HEK293 (cell line): ENCODE data around the gene EPHA4.

ENCODE experiments used
- CTCF ChIA-PET: fragments of 350-600 bp; formaldehyde crosslinking; extraction: SDS; loops from one replicate; lab custom pipeline; 2021; ENCODE audit warnings: antibody characterized with exemption; lab: Yijun Ruan, JAX
- POLR2A ChIA-PET: fragments of 300-600 bp; formaldehyde crosslinking; extraction: SDS; loops from one replicate; lab custom pipeline; 2020; ENCODE audit warnings: antibody characterized with exemption, inconsistent platforms; lab: Yijun Ruan, JAX
- H3K27ac ChIP-seq: fragments of 200-500 bp; sonication (Bioruptor generic); 2 replicates; pipeline ENCODE4 v1.5.1; 2014; ENCODE audit warnings: low read depth, low read length, control low read depth, inconsistent platforms; ENCODE audit errors: extremely low read depth
- H3K36me3 ChIP-seq, 2 experiments: fragments of 200-500 bp in 1 of 2; sonication (Bioruptor generic) in 1 of 2; 1 replicate in 1 of 2; 2 replicates in 1 of 2; pipeline ENCODE4 v1.5.1; 2014 to 2017; ENCODE audit warnings: inconsistent platforms in 2 of 2, low read length in 2 of 2; ENCODE audit not compliant: control insufficient read depth in 2 of 2, insufficient read depth in 1 of 2
- H3K4me1 ChIP-seq: fragments of 200-500 bp; sonication (Bioruptor generic); 2 replicates; pipeline ENCODE4 v1.5.1; 2014; ENCODE audit warnings: mild to moderate bottlenecking, low read length, inconsistent platforms; ENCODE audit not compliant: control insufficient read depth, insufficient read depth
- H3K4me3 ChIP-seq: 2 replicates; pipeline ENCODE4 v1.5.1; 2011; ENCODE audit warnings: low read depth, mild to moderate bottlenecking, control low read depth, low read length, moderate library complexity
- H3K9me3 ChIP-seq: fragments of 200-500 bp; sonication (Bioruptor generic); 2 replicates; pipeline ENCODE4 v1.5.1; 2014; ENCODE audit warnings: low read depth, low read length, inconsistent platforms; ENCODE audit not compliant: control insufficient read depth, insufficient read depth
- BCL6B ChIP-seq: fragments of 450-650 bp; formaldehyde crosslinking; IDR thresholded peaks from 2 replicates; pipeline ENCODE4 v1.5.1; 2017; ENCODE audit warnings: missing biosample characterization, missing genetic modification characterization
- KLF16 ChIP-seq: fragments of 450-650 bp; formaldehyde crosslinking; IDR thresholded peaks from 2 replicates; pipeline ENCODE4 v1.5.1; 2017; ENCODE audit warnings: missing biosample characterization, missing genetic modification characterization
- PRDM10 ChIP-seq: fragments of 450-650 bp; formaldehyde crosslinking; IDR thresholded peaks from 2 replicates; pipeline ENCODE4 v1.5.1; 2016; ENCODE audit warnings: missing biosample characterization, missing genetic modification characterization
- PRDM4 ChIP-seq: fragments of 450-650 bp; formaldehyde crosslinking; IDR thresholded peaks from 2 replicates; pipeline ENCODE4 v1.5.1; 2017; ENCODE audit warnings: missing biosample characterization, missing genetic modification characterization
- SP2 ChIP-seq: fragments of 450-650 bp; formaldehyde crosslinking; IDR thresholded peaks from 2 replicates; pipeline ENCODE4 v1.5.1; 2016; ENCODE audit warnings: missing biosample characterization, missing genetic modification characterization
- SP3 ChIP-seq: fragments of 450-650 bp; formaldehyde crosslinking; IDR thresholded peaks from 2 replicates; pipeline ENCODE4 v1.5.1; 2016; ENCODE audit warnings: missing biosample characterization, missing genetic modification characterization
- TRIM28 ChIP-seq: IDR thresholded peaks from 2 replicates; pipeline ENCODE4 v1.6.1; 2011; ENCODE audit warnings: low read length, control low read depth, borderline replicate concordance
- ZEB2 ChIP-seq: fragments of 450-650 bp; formaldehyde crosslinking; IDR thresholded peaks from 2 replicates; pipeline ENCODE4 v1.5.1; 2016; ENCODE audit warnings: missing biosample characterization, missing genetic modification characterization
- ZNF112 ChIP-seq: fragments of 450-650 bp; formaldehyde crosslinking; IDR thresholded peaks from 2 replicates; pipeline ENCODE4 v1.5.0; 2017; ENCODE audit warnings: missing biosample characterization, missing genetic modification characterization
- ZNF266 ChIP-seq: fragments of 450-650 bp; formaldehyde crosslinking; IDR thresholded peaks from 2 replicates; pipeline ENCODE4 v1.5.1; 2016; ENCODE audit warnings: missing biosample characterization, missing genetic modification characterization, low read depth
- ZNF433 ChIP-seq: fragments of 450-650 bp; formaldehyde crosslinking; IDR thresholded peaks from 2 replicates; pipeline ENCODE4 v1.5.1; 2016; ENCODE audit warnings: missing biosample characterization, missing genetic modification characterization, low read depth
- ZNF514 ChIP-seq: fragments of 450-650 bp; formaldehyde crosslinking; IDR thresholded peaks from 2 replicates; pipeline ENCODE4 v1.5.1; 2016; ENCODE audit warnings: missing biosample characterization, missing genetic modification characterization
- ZNF521 ChIP-seq: fragments of 450-650 bp; formaldehyde crosslinking; IDR thresholded peaks from 2 replicates; pipeline ENCODE4 v1.5.1; 2017; ENCODE audit warnings: missing biosample characterization, mild to moderate bottlenecking, missing genetic modification characterization
- ZNF549 ChIP-seq: fragments of 450-650 bp; IDR thresholded peaks from 2 replicates; pipeline ENCODE4 v1.5.1; 2018; ENCODE audit warnings: missing biosample characterization, missing genetic modification characterization, mild to moderate bottlenecking, inconsistent platforms, moderate library complexity
- ZNF561 ChIP-seq: fragments of 450-650 bp; IDR thresholded peaks from 2 replicates; pipeline ENCODE4 v1.5.1; 2018; ENCODE audit warnings: missing biosample characterization, missing genetic modification characterization, borderline replicate concordance
- ZNF585B ChIP-seq: fragments of 450-650 bp; formaldehyde crosslinking; IDR thresholded peaks from 2 replicates; pipeline ENCODE4 v1.5.1; 2016; ENCODE audit warnings: missing biosample characterization, missing genetic modification characterization
- ZNF629 ChIP-seq: fragments of 450-650 bp; formaldehyde crosslinking; IDR thresholded peaks from 2 replicates; pipeline ENCODE4 v1.5.1; 2017; ENCODE audit warnings: missing biosample characterization, missing genetic modification characterization
- ZNF664 ChIP-seq: fragments of 450-650 bp; formaldehyde crosslinking; IDR thresholded peaks from 2 replicates; pipeline ENCODE4 v1.5.1; 2016; ENCODE audit warnings: missing biosample characterization, missing genetic modification characterization
- ZNF670 ChIP-seq: fragments of 450-650 bp; formaldehyde crosslinking; IDR thresholded peaks from 2 replicates; pipeline ENCODE4 v1.5.1; 2016; ENCODE audit warnings: missing biosample characterization, missing genetic modification characterization, low read depth
- ZNF777 ChIP-seq: fragments of 450-650 bp; formaldehyde crosslinking; IDR thresholded peaks from 2 replicates; pipeline ENCODE4 v1.5.1; 2017; ENCODE audit warnings: missing biosample characterization, missing genetic modification characterization, borderline replicate concordance
- ZNF785 ChIP-seq: fragments of 450-650 bp; formaldehyde crosslinking; IDR thresholded peaks from 2 replicates; pipeline ENCODE4 v1.5.1; 2016; ENCODE audit warnings: missing biosample characterization, missing genetic modification characterization

The EPHA4 gene

GRCh38 chr2:221572219-221572820 is at the start of gene EPHA4 (continued):
- peak; percentile 41; the same call in 1 of the 2 replicates for TF ChIP-seq SP3 (tag by site-specific recombination)
- TF ChIP-seq ZNF777 (tag by site-specific recombination): peak; percentile 56; the same call in 1 of the 2 replicates

- H3K9me3 ChIP-seq: no peaks in the 10 kb centered on the region
- no peak overlapping the region for H3K27ac ChIP-seq
- POLR2A ChIA-PET: no interaction called here
- TF ChIP-seq BCL6B (tag by site-specific recombination): no peak
- no peaks in the 10 kb centered on the region for H3K36me3 ChIP-seq
- no peak overlapping the region for H3K4me3 ChIP-seq
- CTCF ChIA-PET: no interaction called here
- H3K4me1 ChIP-seq: no peaks in the 10 kb centered on the region
These were observed 45.9 kb upstream of the EPHA4 start for GRCh38 chr2:221618007-221618406.

- ChIA-PET POLR2A (no interaction called here), CTCF (no interaction called here)
- no peak overlapping the region for H3K4me3 ChIP-seq
These were observed 44.5 kb upstream of the EPHA4 start for GRCh38 chr2:221616561-221616960.

More at GRCh38 chr2:221616561-221616960, 44.5 kb upstream of the EPHA4 start:
- H3K4me1 ChIP-seq: no peaks in the 10 kb centered on the region
- TF ChIP-seq SP2: no peak
- no peak for TF ChIP-seq ZNF785
- no peak for TF ChIP-seq ZNF266 (tag by site-specific recombination)
- no peak for TF ChIP-seq ZNF664
- no peak for TF ChIP-seq TRIM28
- no peak for TF ChIP-seq PRDM4 (tag by site-specific recombination)
- TF ChIP-seq ZEB2 (tag by site-specific recombination): no peak
- TF ChIP-seq ZNF549: no peak
- TF ChIP-seq ZNF629 (tag by site-specific recombination): no peak
- no peak for TF ChIP-seq KLF16 (tag by site-specific recombination)
- TF ChIP-seq ZNF585B (tag by site-specific recombination): no peak
- no peak for TF ChIP-seq ZNF521 (tag by site-specific recombination)
- TF ChIP-seq ZNF670 (tag by site-specific recombination): no peak
- no peak for TF ChIP-seq ZNF433 (tag by site-specific recombination)
- TF ChIP-seq PRDM10 (tag by site-specific recombination): no peak
- TF ChIP-seq ZNF561 (tag by site-specific recombination): no peak
- TF ChIP-seq ZNF514 (tag by site-specific recombination): no peak
- TF ChIP-seq ZNF112 (tag by site-specific recombination): no peak
- no peak overlapping the region for H3K27ac ChIP-seq
- no peaks in the 10 kb centered on the region for H3K36me3 ChIP-seq
- H3K9me3 ChIP-seq: no peaks in the 10 kb centered on the region
